Esophagus mucosa (tissue), 1 donor: Measurements from ENCODE around the gene CDH4. TPM values are rescaled to one million over a fixed set of nuclear protein-coding genes. Genes with fewer than 3 reads are reported as not detected.
A peak's percentile ranks its signal among the peaks of the same experiment; 100 is the strongest.
"Not testable (repeated sequence)": the region's sequence is repeated elsewhere in the genome, so short reads cannot be mapped to it uniquely, and the experiment has no call there.

Experiments
- ATAC-seq: fragments of 200-7000 bp; cut with Tn5 transposase; one replicate; pipeline ENCODE4 v1.9.1; 2020
- total RNA-seq: library from RNA; stranded (reverse); gene quantifications from one replicate; pipeline ENCODE4 v1.2.4, GENCODE V29; 2023
- donor health status: DM: yes; HTN: yes; CAD: no.

CDH4 gene
- total RNA-seq, 1 donor from 2014 or later: not detected

- no peak for ATAC-seq
Measured at GRCh38 chr20:61936701-61937131, 684.7 kb downstream of the CDH4 start.

DNA sequence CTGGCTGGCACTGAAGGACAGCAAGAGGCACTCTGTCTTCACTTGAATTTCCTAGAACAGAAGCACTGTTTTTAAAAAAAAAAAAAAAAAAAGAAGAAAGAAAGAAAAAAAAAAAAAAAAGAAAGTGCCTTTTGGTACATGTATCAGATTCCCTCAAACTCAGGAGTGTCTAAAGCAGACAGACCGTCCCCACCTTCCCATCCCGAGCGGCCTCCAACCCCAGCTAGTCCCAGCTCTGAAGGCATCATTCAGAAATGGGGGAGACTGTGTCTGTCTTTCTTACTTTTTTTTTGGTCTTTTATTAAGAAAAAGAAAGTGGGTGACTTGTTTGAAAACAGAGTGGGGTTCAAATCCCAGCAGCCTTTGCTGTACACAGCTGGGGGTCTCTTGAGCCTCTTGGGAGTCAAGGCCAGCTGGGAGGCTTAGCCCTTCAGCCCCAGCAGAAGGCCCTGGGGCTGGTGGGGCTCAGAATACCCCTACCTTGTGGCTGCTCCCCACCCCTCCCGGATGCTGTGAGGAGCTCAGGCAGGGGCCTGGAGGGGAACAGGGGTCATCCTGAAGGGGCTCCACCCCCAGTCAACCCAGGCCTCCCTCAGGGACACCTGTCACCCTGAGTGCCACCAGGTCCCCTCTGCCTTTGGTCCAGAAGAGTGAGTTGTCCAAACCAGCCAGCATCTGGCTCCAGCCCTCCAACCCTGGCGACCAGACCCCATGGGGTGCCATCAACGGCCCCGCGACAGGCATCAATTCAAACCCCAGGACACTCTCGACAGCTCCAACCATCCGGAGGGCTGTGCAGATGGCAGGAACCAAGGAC lies 685.3 kb downstream of the CDH4 start:
- ATAC-seq: no peak

DNA sequence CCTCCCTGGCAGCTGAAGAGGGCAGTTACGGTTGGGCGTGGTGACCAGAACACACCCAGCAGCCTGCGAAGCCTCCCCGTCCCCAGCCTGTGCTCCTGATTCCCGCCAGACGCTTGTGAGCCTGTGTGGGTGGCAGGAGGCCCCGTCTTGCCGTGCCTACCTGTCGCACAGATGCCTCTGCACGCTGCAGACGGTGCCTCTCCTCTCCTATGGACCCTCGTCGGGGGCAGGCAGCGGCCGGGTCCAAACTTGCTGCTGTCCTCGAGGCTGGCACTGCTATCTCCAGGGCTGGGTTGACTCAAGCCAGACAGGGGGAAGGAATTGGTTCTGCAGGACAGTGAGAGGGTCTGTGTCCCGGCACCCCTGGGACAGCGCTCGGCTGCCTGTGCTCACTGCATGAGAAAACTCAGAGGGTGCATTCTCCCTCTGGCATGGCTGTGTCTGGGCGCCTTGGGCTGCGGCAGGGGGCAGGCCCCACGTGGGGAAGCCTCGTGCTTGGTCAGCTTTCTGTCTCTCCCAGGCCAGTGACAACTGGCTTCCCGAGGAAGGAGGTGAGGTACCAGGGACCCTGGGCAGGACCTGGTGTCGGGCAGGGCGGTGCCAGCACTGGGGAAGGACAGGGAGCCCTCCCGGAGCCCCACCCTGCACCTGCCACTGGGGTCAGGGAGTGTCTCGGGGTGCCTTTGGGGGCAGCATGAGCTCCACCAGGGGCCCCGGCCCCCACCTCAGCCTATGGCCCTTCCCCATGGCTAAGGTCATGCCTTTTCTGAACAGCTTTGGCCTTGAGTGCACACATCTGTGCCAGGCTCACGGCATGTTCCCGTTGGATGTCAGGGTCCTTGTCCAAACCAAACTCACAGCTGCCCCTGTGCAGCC lies 686.1 kb downstream of the CDH4 start:
- no peak for ATAC-seq

DNA sequence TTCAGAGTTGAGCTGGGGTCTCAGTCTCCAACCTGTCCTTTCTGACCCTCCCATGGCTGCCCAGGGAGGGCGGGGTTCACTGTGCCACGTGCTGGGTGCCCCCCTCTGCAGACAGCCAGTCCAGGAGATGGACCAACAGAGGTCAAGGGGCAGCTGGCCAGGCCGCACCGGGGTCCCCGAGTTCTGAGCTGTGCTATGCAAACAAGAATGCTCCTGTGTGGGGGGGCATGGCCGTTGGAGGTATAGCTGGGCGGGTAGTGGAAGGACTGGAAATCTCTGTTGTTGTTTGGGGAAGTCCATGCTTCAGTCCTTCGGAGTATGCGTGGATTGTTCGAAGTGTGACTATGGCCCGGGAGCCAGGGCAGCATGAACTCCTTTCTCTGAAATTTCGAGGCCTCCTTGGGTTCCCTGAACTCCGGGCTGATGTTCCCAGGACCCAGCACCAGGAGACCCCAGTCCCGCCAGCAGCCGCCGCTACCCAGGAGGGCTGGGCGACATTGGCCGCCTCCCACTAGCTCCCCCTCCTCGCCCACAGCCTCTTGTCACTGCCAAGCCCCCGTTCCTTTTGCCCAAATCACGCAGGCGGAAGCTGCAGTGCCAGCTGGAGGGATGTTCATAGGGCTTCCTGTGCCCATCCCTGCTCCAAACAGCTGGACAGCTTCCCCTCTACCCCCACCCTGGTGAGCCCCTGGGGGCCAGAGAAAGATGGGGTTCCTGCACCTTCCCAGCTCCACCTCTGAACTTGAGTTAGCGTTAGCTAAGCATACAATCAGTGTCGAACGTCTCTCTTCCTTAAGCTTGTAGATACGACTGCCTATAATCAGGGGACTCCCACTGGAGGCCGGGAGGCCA lies 687.0 kb downstream of the CDH4 start:
- no peak for ATAC-seq

GRCh38 chr20:61939691-61940360 lies 687.8 kb downstream of the CDH4 start:
- ATAC-seq: no peak

- ATAC-seq: no peak
Measured at GRCh38 chr20:61940491-61940890, 688.4 kb downstream of the CDH4 start.

GRCh38 chr20:61940976-61941720 lies 689.1 kb downstream of the CDH4 start:
- no peak for ATAC-seq

DNA sequence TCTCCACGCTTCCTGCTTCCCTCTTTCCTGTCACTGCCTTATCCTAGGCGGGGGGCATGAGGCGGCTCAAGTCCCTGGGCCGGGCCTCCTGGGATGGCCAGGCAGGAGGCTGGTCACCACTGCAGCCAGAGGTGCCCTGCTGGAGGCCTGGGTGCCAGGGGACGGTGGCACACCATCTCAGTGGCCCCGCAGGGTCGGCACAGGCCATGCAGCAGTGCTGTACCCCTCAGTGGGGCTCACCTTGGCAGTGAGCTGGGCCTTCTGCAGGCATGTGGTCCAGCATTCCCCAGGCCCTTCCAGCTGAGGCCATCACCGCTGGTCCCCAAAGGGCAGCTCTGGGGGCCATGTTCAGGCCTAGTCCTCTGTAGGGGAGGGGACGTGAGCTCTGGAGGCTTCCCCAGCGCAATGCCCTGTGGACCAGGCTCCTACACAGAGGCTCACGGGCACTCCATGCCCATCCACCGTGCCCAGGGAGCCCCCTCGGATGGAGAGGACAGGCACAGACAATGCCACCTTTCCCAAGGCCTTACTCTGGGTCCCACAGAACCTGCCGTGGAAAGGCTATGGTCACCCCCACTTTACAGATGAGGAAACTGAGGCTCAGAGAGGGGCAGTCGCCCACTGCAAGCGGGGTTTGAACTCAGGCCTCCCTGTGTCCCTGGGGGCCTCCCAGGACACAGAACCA lies 689.8 kb downstream of the CDH4 start:
- peak; percentile 25 for ATAC-seq

DNA sequence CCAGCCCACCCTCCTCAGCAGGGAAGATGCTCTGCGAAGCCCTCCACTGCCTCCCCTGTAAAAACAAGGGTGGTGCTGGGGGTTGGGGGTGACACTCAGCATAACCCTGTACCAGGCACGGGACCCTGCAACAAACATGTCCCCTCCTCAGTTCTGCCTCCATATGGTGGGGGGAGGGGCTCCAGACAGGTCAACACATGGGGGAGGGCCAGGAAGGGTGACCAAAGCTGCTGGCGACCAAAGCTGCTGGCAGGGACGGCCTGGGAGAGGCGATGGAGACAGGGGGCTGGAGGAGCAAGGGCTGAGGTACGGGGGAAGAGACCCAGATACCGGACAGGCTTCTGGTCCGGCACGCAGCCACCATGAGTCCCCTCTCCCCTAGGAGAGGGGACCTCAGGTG lies 690.5 kb downstream of the CDH4 start:
- no peak for ATAC-seq

DNA sequence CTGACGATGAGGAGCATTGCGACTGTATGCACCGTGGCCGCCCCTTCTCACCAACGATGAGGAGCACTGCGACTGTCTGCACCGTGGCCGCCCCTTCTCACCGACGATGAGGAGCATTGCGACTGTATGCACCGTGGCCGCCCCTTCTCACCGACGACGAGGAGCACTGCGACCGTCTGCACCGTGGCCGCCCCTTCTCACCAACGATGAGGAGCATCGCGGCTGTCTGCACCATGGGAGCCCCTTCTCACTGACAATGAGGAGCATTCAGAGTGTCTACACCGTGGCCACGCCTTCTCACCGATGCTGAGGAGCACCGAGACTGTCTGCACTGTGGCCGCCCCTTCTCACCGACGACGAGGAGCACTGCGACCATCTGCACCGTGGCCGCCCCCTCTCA lies 692.9 kb downstream of the CDH4 start:
- ATAC-seq: not testable (repeated sequence)

GRCh38 chr20:61945495-61945894 lies 693.4 kb downstream of the CDH4 start:
- not testable (repeated sequence) for ATAC-seq

GRCh38 chr20:61948056-61948455 lies 696.0 kb downstream of the CDH4 start:
- not testable (repeated sequence) for ATAC-seq

- ATAC-seq: no peak
Measured at GRCh38 chr20:61948586-61949362, 696.7 kb downstream of the CDH4 start.

DNA sequence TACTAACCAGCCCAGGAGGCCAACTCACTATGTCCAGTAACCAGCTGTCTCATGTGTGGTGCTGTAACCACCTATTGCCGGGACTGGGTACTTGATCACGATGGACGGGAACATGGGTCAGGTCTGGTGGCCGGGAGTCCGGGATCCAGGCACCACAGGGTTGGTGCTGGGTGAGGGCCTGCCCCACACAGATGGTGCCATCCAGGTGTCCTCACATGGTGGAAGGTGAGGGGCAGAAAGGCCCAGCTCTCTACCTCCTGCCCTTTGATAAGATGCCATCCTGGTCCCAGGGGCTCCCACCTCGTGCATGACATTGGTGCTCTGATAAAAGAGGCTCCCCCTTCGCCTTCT lies 697.3 kb downstream of the CDH4 start:
- ATAC-seq: no peak

- peak; percentile 17 for ATAC-seq
Measured at GRCh38 chr20:61949714-61950640, 697.9 kb downstream of the CDH4 start.

DNA sequence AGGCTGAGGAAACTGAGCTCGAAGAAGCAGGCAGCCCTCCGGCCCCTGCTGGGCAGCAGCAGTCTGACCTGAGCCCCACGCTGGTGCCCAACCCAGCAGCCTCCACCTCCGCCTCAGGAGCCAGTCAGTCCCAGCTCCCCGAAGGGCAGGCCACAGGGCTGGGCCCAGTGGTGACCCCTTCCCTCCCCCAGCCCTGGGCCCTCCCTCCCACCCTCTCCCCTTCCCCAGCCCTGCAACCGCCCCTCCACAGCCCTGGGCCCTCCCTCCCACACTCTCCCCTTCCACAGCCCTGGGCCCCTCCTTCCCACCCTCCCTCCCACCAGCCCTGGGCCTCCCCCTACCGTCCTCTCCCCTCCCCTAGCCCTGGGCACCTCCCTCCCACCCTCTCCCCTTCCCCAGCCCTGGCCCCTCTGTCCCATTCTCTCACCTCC lies 698.6 kb downstream of the CDH4 start:
- ATAC-seq: peak; percentile 13

- no peak for ATAC-seq
Measured at GRCh38 chr20:61951695-61952533, 699.9 kb downstream of the CDH4 start.
